ENCODE measurements around the gene CD1B. TPM values are rescaled to one million over a fixed set of nuclear protein-coding genes. Genes with fewer than 3 reads are reported as not detected.
A peak's percentile ranks its signal among the peaks of the same experiment; 100 is the strongest.
"Not testable (repeated sequence)": the region's sequence is repeated elsewhere in the genome, so short reads cannot be mapped to it uniquely, and the experiment has no call there.

CD1B gene
- total RNA-seq, 2 donors from 2014 or later, result not detected

GRCh38 chr1:158289811-158290210 is 41.5 kb downstream of the CD1B start, which contains the start of gene CD1C:
Gene CD1C, plus strand, starts transcription at chr1:158289923. Its CDS starts 142 bp downstream, at chr1:158290065.
- Histone ChIP-seq H3K9me3 (no peaks in the 10 kb centered on the region), H3K27ac (no peak within 1 kb of the TSS), H3K27me3 (no peaks in the 10 kb centered on the region), H3K36me3 (no peaks in the 10 kb centered on the region), H3K4me1 (no peaks in the 10 kb centered on the region), H3K4me3 (no peak within 1 kb of the TSS)
- no peak for TF ChIP-seq CTCF (IDR thresholded peaks at IDR 0.05)
- DNase-seq (ENCODE audit: low spot score), result no peak

DNA sequence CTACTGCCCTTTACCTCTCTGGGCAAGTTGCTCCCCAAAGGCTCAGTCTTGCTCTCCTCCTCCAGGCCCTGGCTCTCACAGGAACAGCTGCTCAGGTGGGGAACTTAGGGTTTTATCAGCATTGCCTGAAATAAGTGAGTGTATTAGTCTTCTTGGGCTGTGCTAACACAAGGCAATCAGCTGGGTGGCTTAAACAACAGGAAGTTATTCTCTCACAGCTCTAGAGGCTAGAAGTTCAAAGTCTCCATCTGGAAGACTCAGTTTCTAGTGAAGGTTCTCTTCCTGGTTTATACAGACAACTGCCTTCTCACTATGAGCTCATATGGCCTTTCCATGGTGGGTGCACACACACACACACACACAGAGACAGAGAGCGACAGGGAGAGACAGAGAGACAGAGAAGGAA is 44.4 kb downstream of the CD1B start:
- Histone ChIP-seq H3K9me3 (no peaks in the 10 kb centered on the region), H3K27me3 (no peaks in the 10 kb centered on the region), H3K4me3 (no peak overlapping the region), H3K27ac (no peak overlapping the region), H3K4me1 (no peaks in the 10 kb centered on the region), H3K36me3 (no peaks in the 10 kb centered on the region)
- no peak for DNase-seq (ENCODE audit: low spot score)
- TF ChIP-seq CTCF (IDR thresholded peaks at IDR 0.05), result no peak

DNA sequence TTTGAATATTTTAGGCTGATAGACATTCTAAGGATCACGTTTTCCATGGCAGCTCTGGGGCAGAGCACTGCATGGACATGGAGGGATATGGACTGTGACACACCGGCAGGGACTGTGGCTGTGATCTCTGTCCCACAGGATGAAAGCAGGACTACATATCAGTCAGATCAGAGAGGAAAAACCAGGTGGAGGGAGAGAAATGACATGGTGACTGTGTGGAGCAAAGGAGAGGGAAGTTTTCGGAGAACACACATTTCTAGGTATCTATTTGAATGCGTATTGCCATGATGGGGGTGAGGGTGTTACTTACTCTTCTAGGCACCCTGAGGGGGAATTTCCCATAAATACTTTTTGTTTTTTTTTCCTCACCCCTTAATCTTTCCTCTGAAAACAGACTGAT is 44.8 kb downstream of the CD1B start:
- Histone ChIP-seq H3K4me1 (no peaks in the 10 kb centered on the region), H3K27ac (no peak overlapping the region), H3K9me3 (no peaks in the 10 kb centered on the region)

DNA sequence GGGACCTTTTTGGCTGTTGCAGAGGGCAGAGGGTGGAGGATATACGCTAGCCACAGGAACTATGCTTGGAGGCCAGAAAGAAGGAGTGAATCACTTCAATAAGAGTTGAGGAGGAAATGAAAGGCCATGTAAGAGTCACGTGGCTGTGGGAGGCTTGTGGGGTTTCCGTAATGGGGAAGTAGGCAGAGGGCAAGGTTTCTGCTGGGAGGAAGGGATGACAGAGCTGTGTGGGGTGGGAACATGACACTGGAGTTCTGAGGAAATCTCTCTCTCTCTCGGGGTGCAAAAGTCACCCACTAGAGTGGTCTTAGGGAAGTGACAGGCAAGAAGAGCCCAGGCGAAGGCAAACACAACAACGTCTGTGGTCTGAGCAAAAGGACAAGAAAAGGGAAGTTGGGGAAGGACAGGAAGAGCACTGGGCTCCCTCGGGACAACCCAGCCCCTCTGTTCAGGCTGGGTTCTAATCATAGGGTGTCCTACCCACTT is 45.5 kb downstream of the CD1B start:
- no peaks in the 10 kb centered on the region for H3K9me3 ChIP-seq
- no peaks in the 10 kb centered on the region for H3K27me3 ChIP-seq
- no peak for TF ChIP-seq CTCF (IDR thresholded peaks at IDR 0.05)
- DNase-seq (ENCODE audit: low spot score), result peak; percentile 66
- no peaks in the 10 kb centered on the region for H3K36me3 ChIP-seq
- H3K27ac ChIP-seq, result no peak overlapping the region
- no peak overlapping the region for H3K4me3 ChIP-seq
- no peaks in the 10 kb centered on the region for H3K4me1 ChIP-seq

More for the DNA sequence above, 44.8 kb downstream of the CD1B start:
- Histone ChIP-seq H3K4me3 (no peak overlapping the region), H3K27me3 (no peaks in the 10 kb centered on the region), H3K36me3 (no peaks in the 10 kb centered on the region)
- DNase-seq (ENCODE audit: low spot score), result no peak
- no peak for TF ChIP-seq CTCF (IDR thresholded peaks at IDR 0.05)

- DNase-seq (ENCODE audit: low spot score), result no peak
- H3K4me3 ChIP-seq, result no peak overlapping the region
- H3K27me3 ChIP-seq, result no peaks in the 10 kb centered on the region
- H3K4me1 ChIP-seq, result no peaks in the 10 kb centered on the region
- no peak overlapping the region for H3K27ac ChIP-seq
- TF ChIP-seq CTCF (IDR thresholded peaks at IDR 0.05), result no peak
- no peaks in the 10 kb centered on the region for H3K36me3 ChIP-seq
- peaks cover 0 to 6% of the 10 kb centered on the region in 2 donors for H3K9me3 ChIP-seq
Measured at GRCh38 chr1:158283965-158284364, 47.4 kb downstream of the CD1B start.

DNA sequence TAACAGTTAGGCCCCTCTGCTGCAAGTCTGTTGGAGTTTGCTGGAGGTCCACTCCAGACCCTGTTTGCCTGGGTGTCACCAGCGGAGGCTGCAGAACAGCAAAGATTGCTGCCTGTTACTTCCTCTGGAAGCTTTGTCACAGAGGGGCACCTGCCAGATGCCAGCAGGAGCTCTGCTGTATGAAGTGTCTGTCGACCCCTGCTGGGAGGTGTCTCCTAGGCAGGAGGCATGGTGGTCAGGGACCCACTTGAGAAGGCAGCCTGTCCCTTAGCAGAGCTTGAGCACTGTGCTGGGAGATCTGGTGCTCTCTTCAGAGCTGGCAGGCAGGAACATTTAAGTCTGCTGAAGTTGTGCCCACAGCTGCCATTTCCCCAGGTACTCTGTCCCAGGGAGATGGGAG is 48.9 kb downstream of the CD1B start:
- H3K4me1 ChIP-seq; H3K27ac ChIP-seq; H3K36me3 ChIP-seq; H3K9me3 ChIP-seq; H3K27me3 ChIP-seq; DNase-seq (ENCODE audit: low spot score); H3K4me3 ChIP-seq: not testable (repeated sequence)

Other genes with a start within 250 kb of the CD1B start
- gene CD1D, start 150.6 kb downstream of the CD1B start, total RNA-seq, result 1 to 10 TPM in 1 of 2 donors, under 1 TPM in 1; 0.48 to 2.0 TPM
- gene CD1A, start 77.1 kb downstream of the CD1B start, total RNA-seq, result not detected
- gene CD1C, start 41.6 kb downstream of the CD1B start, total RNA-seq, result under 1 TPM; 0.31 to 0.44 TPM
- under 1 TPM in 1 of 2 donors, not detected in 1; 0.39 TPM for gene CD1E, start 22.4 kb upstream of the CD1B start, total RNA-seq
- gene OR10T2, start 67.9 kb upstream of the CD1B start, total RNA-seq, result not detected
- gene OR10K2, start 94.7 kb upstream of the CD1B start, total RNA-seq, result not detected
- not detected for gene OR10K1, start 130.3 kb upstream of the CD1B start, total RNA-seq
- not detected for gene OR10R2, start 140.7 kb upstream of the CD1B start, total RNA-seq
- not detected for gene OR6Y1, start 222.9 kb upstream of the CD1B start, total RNA-seq
- not detected for gene OR6P1, start 239.0 kb upstream of the CD1B start, total RNA-seq
- gene OR10X1, start 248.4 kb upstream of the CD1B start, total RNA-seq, result not detected